Left lobe of liver (tissue), 1 donor: ENCODE data around the gene NFKB1. TPM values are rescaled to one million over a fixed set of nuclear protein-coding genes. Genes with fewer than 3 reads are reported as not detected.

ENCODE experiments used
- total RNA-seq: library from RNA; stranded (reverse); gene quantifications from one replicate; pipeline ENCODE4 v1.2.1, GENCODE V29; 2021
- donor health status: DM: no; HTN: yes; CAD: no.

Gene NFKB1
- total RNA-seq, 1 donor from 2014 or later, result 15.6 TPM

Other genes with a start within 250 kb of the NFKB1 start
- gene SLC39A8, start 155.9 kb upstream of the NFKB1 start, total RNA-seq, result 23.6 TPM